Spleen (tissue), 11 donors: ENCODE measurements around the gene TEX10. TPM values are rescaled to one million over a fixed set of nuclear protein-coding genes. Genes with fewer than 3 reads are reported as not detected.

Experiments used
- DNase-seq: peaks from one replicate; pipeline ENCODE4 v3.0.0-alpha.2; 2020
- H3K27ac ChIP-seq, 8 donors: fragments of 200-600 bp; sonication (generic) in 7 of 8; 1 replicate in 4 of 8; 2 replicates in 4 of 8; pipeline versions ENCODE4 v1.5.0 to v1.8.0; 2016 to 2021; ENCODE audit warnings: inconsistent platforms in 4 of 8, mild to moderate bottlenecking in 4 of 8, moderate library complexity in 1 of 8
- H3K27me3 ChIP-seq, 7 donors: fragments of 200-600 bp; sonication (generic) in 6 of 7; replicated peaks in 1 of 7; 1 replicate in 4 of 7; 2 replicates in 3 of 7; pipeline versions ENCODE4 v1.5.0 to v1.8.0; 2016 to 2021; ENCODE audit warnings: inconsistent platforms in 3 of 7, mild to moderate bottlenecking in 1 of 7
- H3K36me3 ChIP-seq, 6 donors: fragments of 200-600 bp; sonication (generic) in 5 of 6; 1 replicate in 4 of 6; 2 replicates in 2 of 6; pipeline versions ENCODE4 v1.5.0 to v1.8.0; 2016 to 2021; ENCODE audit warnings: inconsistent platforms in 2 of 6
- H3K4me1 ChIP-seq, 6 donors: fragments of 200-600 bp; sonication (generic) in 5 of 6; 1 replicate in 3 of 6; 2 replicates in 3 of 6; pipeline versions ENCODE4 v1.5.0 to v1.8.0; 2016 to 2021; ENCODE audit warnings: inconsistent platforms in 3 of 6
- H3K4me3 ChIP-seq, 8 donors: fragments of 200-600 bp; sonication (generic) in 7 of 8; 1 replicate in 4 of 8; 2 replicates in 4 of 8; pipeline versions ENCODE4 v1.5.0 to v1.8.0; 2016 to 2021; ENCODE audit warnings: inconsistent platforms in 4 of 8, mild to moderate bottlenecking in 4 of 8, moderate library complexity in 2 of 8
- H3K9me3 ChIP-seq, 8 donors: fragments of 200-600 bp; sonication (generic) in 7 of 8; 1 replicate in 4 of 8; 2 replicates in 4 of 8; pipeline versions ENCODE4 v1.5.0 to v1.8.0; 2016 to 2021; ENCODE audit warnings: inconsistent platforms in 4 of 8
- CTCF ChIP-seq, 11 experiments: fragments of 200-600 bp in 7 of 11; fragments of 450-650 bp in 4 of 11; sonication (generic) in 4 of 11; IDR thresholded peaks in 8 of 11; conservative IDR thresholded peaks in 3 of 11; 1 replicate in 7 of 11; 2 replicates in 4 of 11; pipeline versions ENCODE4 v1.4.0 to v1.8.0; 2016 to 2021; ENCODE audit warnings: antibody characterized with exemption in 11 of 11, inconsistent platforms in 4 of 11, mild to moderate bottlenecking in 1 of 11
- POLR2A ChIP-seq, 3 donors: fragments of 450-650 bp; IDR thresholded peaks; one replicate each; pipeline ENCODE4 v1.5.1; 2017; ENCODE audit warnings: antibody characterized with exemption in 3 of 3, mild to moderate bottlenecking in 1 of 3
- POLR2AphosphoS5 ChIP-seq, 3 donors: sonication (generic); formaldehyde crosslinking; IDR thresholded peaks; one replicate each; pipeline ENCODE4 v1.5.1; 2017; ENCODE audit warnings: antibody characterized with exemption in 3 of 3
- WGBS, 5 donors: extraction: QIAGEN DNeasy Blood & Tissue Kit in 3 of 5; methylation state at CpG; one replicate each; pipeline versions ENCODE4 v1.1.5 to v1.1.7; 2013 to 2018; 5-methylcytosine and 5-hydroxymethylcytosine counted together
- intact Hi-C: fragments of 100-400 bp; cut with DNase I; formaldehyde crosslinking; loops from one replicate; pipeline ENCODE4 v1.15.0; 2023; ENCODE audit warnings: low total_unique reads
- polyA plus RNA-seq, 3 donors: library from polyadenylated mRNA; stranded (reverse); fragments of 200-250 nt; gene quantifications; one replicate each; pipeline ENCODE4 v1.2.1, GENCODE V29; 2013
- total RNA-seq, 7 donors: library from RNA; depleted of rRNA in 3 of 7; stranded (reverse); fragments of >200 nt in 3 of 7; fragmentation: NEBNext Ultra II Directional in 4 of 7; extraction: Animal tissue kit (Norgen Biotek cat#: 25700) in 4 of 7; gene quantifications; one replicate each; pipeline versions ENCODE4 v1.1.0 to v1.2.1, GENCODE V29; 2016 to 2021
- donor health status: healthy with polysubstance abuse.
- donor health status: DM: no; HTN: no; CAD: no; lungs with moderate emphysema.
- donor health status: DM: no; HTN: no; CAD: no.
- donor health status: Bipolar disorder and iron deficiency.
- donor health status: healthy.
- donor health status: DM: no; HTN: no; CAD: no.
- donor health status: DM: yes; HTN: yes; CAD: no.

Gene TEX10
- total and polyA plus RNA-seq, 10 donors: 8.6 to 26.0 (median 17.0) TPM

GRCh38 chr9:100286257-100286656, 66.5 kb downstream of the TEX10 start:
- no peak for DNase-seq
- Histone ChIP-seq H3K27me3 (no peaks in the 10 kb centered on the region), H3K27ac (no peak overlapping the region), H3K4me1 (no peaks in the 10 kb centered on the region), H3K4me3 (no peak overlapping the region), H3K9me3 (peaks cover 0 to 41% (median 32%) of the 10 kb centered on the region in 8 donors), H3K36me3 (peaks cover 7 to 98% (median 53%) of the 10 kb centered on the region in 6 donors)
- TF ChIP-seq POLR2AphosphoS5 (IDR thresholded peaks at IDR 0.05): no peak
- no peak for TF ChIP-seq POLR2A (IDR thresholded peaks at IDR 0.05)
- no peak for TF ChIP-seq CTCF (IDR thresholded peaks at IDR 0.05 in 8 of 11, conservative IDR thresholded peaks at IDR 0.05 in 3 of 11)
- intact Hi-C loops: no loop called here
- WGBS, 5 donors: 83 to 95% (median 87%) methylated on average over 6 of the region's 6 CpGs

DNA sequence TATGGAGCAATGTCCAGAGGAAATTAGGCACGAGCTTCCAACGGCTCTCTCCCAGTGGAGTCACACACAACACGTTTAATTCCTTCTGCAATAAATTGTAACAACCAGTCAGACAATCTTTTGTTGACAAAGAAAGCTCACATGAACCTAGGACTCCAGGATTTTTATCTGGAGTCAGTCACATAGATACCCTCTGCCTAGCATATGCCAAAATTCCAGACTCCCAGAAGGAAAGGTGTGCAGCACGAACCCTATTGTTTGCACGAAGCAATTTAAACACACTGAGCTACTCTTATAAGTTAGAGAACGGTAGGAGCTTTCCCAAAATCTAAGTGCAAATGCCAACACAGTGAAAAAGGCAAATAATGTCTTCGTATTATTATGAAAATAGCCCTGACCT, 67.1 kb downstream of the TEX10 start:
- no peak overlapping the region for H3K4me3 ChIP-seq
- no peaks in the 10 kb centered on the region for H3K4me1 ChIP-seq
- WGBS, 5 donors: 94 to 98% (median 97%) methylated on average over 7 of the region's 7 CpGs
- peaks cover 0 to 41% (median 32%) of the 10 kb centered on the region in 8 donors for H3K9me3 ChIP-seq
- H3K27ac ChIP-seq: no peak overlapping the region
- TF ChIP-seq POLR2AphosphoS5 (IDR thresholded peaks at IDR 0.05): no peak
- peaks cover 6 to 98% (median 50%) of the 10 kb centered on the region in 6 donors for H3K36me3 ChIP-seq
- no peaks in the 10 kb centered on the region for H3K27me3 ChIP-seq
- no peak for DNase-seq
- intact Hi-C loops: no loop called here

DNA sequence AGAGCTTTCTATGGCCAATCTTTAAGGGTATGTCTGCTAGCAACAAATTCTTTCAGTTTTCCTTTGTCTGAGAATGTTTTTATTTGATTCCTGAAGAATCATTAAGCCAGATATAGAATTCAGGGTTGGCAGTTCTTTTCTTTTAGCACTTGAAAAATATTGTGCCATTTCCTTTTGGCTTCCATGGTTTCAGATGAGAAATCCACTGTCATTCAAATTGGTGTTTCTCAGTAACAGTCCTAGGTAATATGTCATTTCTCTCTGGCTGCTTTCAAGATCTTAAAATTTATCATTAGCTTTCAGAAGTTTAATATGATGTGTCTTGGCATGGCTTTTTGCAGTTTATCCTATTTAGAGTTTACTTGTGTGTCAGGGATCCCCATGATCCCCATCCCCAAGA, 67.7 kb downstream of the TEX10 start:
- H3K27me3 ChIP-seq: no peaks in the 10 kb centered on the region
- peaks cover 0 to 41% (median 32%) of the 10 kb centered on the region in 8 donors for H3K9me3 ChIP-seq
- no peaks in the 10 kb centered on the region for H3K4me1 ChIP-seq
- no peak overlapping the region for H3K4me3 ChIP-seq
- TF ChIP-seq POLR2AphosphoS5 (IDR thresholded peaks at IDR 0.05): no peak
- peaks cover 4 to 98% (median 48%) of the 10 kb centered on the region in 6 donors for H3K36me3 ChIP-seq
- intact Hi-C loops: no loop called here
- no peak overlapping the region for H3K27ac ChIP-seq
- no peak for DNase-seq

DNA sequence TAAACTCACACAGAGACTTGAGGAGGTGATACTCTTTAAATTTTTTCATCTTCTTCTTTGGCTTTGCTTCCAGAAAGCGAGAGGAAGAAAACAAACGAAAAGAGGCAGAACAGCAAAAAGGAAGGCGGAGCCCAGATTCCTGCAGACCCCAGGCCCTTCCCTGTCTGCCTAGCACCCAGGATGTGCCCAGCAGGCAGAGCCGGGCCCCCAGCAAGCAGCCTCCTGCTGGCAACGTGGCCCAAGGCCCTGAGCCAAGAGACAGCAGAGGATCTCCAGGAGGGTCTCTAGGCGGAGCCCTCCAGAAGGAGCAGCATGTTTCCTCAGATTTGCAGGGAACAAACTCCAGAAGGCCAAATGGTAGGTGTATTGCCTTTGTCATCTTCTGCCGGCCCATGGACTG, 68.5 kb downstream of the TEX10 start:
- H3K27me3 ChIP-seq: no peaks in the 10 kb centered on the region
- H3K36me3 ChIP-seq: peaks cover 4 to 97% (median 42%) of the 10 kb centered on the region in 6 donors
- intact Hi-C loops: no loop called here
- H3K27ac ChIP-seq: no peak overlapping the region
- no peak overlapping the region for H3K4me3 ChIP-seq
- peaks cover 0 to 41% (median 32%) of the 10 kb centered on the region in 8 donors for H3K9me3 ChIP-seq
- no peaks in the 10 kb centered on the region for H3K4me1 ChIP-seq
- TF ChIP-seq POLR2A (IDR thresholded peaks at IDR 0.05): no peak
- no peak for TF ChIP-seq CTCF (IDR thresholded peaks at IDR 0.05 in 8 of 11, conservative IDR thresholded peaks at IDR 0.05 in 3 of 11)
- no peak for TF ChIP-seq POLR2AphosphoS5 (IDR thresholded peaks at IDR 0.05)
- 84 to 92% (median 90%) methylated on average over 7 of the region's 7 CpGs for WGBS, 5 donors
- DNase-seq: no peak

- TF ChIP-seq CTCF (IDR thresholded peaks at IDR 0.05 in 8 of 11, conservative IDR thresholded peaks at IDR 0.05 in 3 of 11) (no peak), POLR2AphosphoS5 (IDR thresholded peaks at IDR 0.05) (no peak), POLR2A (IDR thresholded peaks at IDR 0.05) (no peak)
- DNase-seq: no peak
- intact Hi-C loops: no loop called here
- Histone ChIP-seq H3K27ac (no peak overlapping the region), H3K27me3 (no peaks in the 10 kb centered on the region), H3K4me3 (no peak overlapping the region), H3K9me3 (peaks cover 0 to 28% (median 20%) of the 10 kb centered on the region in 8 donors), H3K36me3 (peaks cover 4 to 93% (median 33%) of the 10 kb centered on the region in 6 donors), H3K4me1 (no peaks in the 10 kb centered on the region)
- 92 to 98% (median 94%) methylated on average over 4 of the region's 4 CpGs for WGBS, 5 donors
These were observed 70.4 kb downstream of the TEX10 start for GRCh38 chr9:100282388-100282719.
